Neural progenitor cell (in vitro differentiated cells): ENCODE results near the gene KDM2B. TPM values are rescaled to one million over a fixed set of nuclear protein-coding genes. Genes with fewer than 3 reads are reported as not detected.

Experiments
- DNase-seq: peaks from one replicate; pipeline ENCODE4 v3.0.0-alpha.2; 2016; ENCODE audit warnings: low spot score
- H2AFZ ChIP-seq: fragments of 200-600 bp; sonication (generic); replicated peaks from 2 replicates; pipeline ENCODE4 v1.6.1; 2016; ENCODE audit warnings: antibody characterized with exemption
- H3F3A ChIP-seq: fragments of 200-600 bp; sonication (generic); 2 replicates; pipeline ENCODE4 v1.6.1; 2016; ENCODE audit warnings: antibody characterized with exemption, low read depth
- H3K27ac ChIP-seq: fragments of 200-600 bp; sonication (generic); 2 replicates; pipeline ENCODE4 v1.5.1; 2016; ENCODE audit warnings: mild to moderate bottlenecking
- H3K27me3 ChIP-seq: fragments of 200-600 bp; sonication (generic); 2 replicates; pipeline ENCODE4 v1.6.1; 2016; ENCODE audit warnings: mild to moderate bottlenecking, moderate library complexity
- H3K36me3 ChIP-seq: fragments of 200-600 bp; sonication (generic); 2 replicates; pipeline ENCODE4 v1.5.1; 2016
- H3K4me1 ChIP-seq: fragments of 200-600 bp; sonication (generic); 2 replicates; pipeline ENCODE4 v1.6.1; 2016; ENCODE audit warnings: mixed run types
- H3K4me2 ChIP-seq: fragments of 200-600 bp; sonication (generic); 2 replicates; pipeline ENCODE4 v1.6.1; 2016
- H3K4me3 ChIP-seq: fragments of 200-600 bp; sonication (generic); 2 replicates; pipeline ENCODE4 v1.5.1; 2016
- H3K79me2 ChIP-seq: fragments of 200-600 bp; sonication (generic); 2 replicates; pipeline ENCODE4 v1.6.1; 2016; ENCODE audit warnings: low read depth
- H3K9ac ChIP-seq: fragments of 200-600 bp; sonication (generic); 2 replicates; pipeline ENCODE4 v1.6.1; 2016
- H3K9me3 ChIP-seq: fragments of 200-600 bp; sonication (generic); 2 replicates; pipeline ENCODE4 v1.5.1; 2016; ENCODE audit warnings: low read depth
- H4K20me1 ChIP-seq: fragments of 200-600 bp; sonication (generic); 2 replicates; pipeline ENCODE4 v1.6.1; 2016; ENCODE audit warnings: low read depth
- H3K27ac Mint-ChIP-seq: 3 replicates; pipeline ENCODE4 v1.8.0; 2021; ENCODE audit warnings: mixed read lengths
- H3K27me3 Mint-ChIP-seq: 2 replicates; pipeline ENCODE4 v1.8.0; 2022; ENCODE audit warnings: low read depth, mild to moderate bottlenecking, inconsistent platforms, moderate library complexity, mixed read lengths; ENCODE audit not compliant: insufficient read depth
- H3K36me3 Mint-ChIP-seq: 3 replicates; pipeline ENCODE4 v1.8.0; 2021; ENCODE audit warnings: mixed read lengths
- H3K4me1 Mint-ChIP-seq: 3 replicates; pipeline ENCODE4 v1.8.0; 2021; ENCODE audit warnings: mixed read lengths
- H3K4me3 Mint-ChIP-seq: 3 replicates; pipeline ENCODE4 v1.8.0; 2021; ENCODE audit warnings: mild to moderate bottlenecking, moderate library complexity, mixed read lengths
- H3K9me3 Mint-ChIP-seq: 3 replicates; pipeline ENCODE4 v1.8.0; 2020; ENCODE audit warnings: mixed read lengths
- CTCF ChIP-seq: fragments of 200-600 bp; sonication (generic); IDR thresholded peaks from 2 replicates; pipeline ENCODE4 v1.5.1; 2017; ENCODE audit warnings: antibody characterized with exemption, mild to moderate bottlenecking
- EZH2 ChIP-seq: fragments of 200-600 bp; sonication (generic); IDR thresholded peaks from 2 replicates; pipeline ENCODE4 v1.6.1; 2017; ENCODE audit warnings: antibody characterized with exemption, mild to moderate bottlenecking, moderate library complexity
- EZH2phosphoT487 ChIP-seq: fragments of 200-600 bp; sonication (generic); IDR thresholded peaks from 2 replicates; pipeline ENCODE4 v1.6.1; 2017; ENCODE audit warnings: antibody characterized with exemption
- total RNA-seq: library from RNA; depleted of rRNA; stranded (reverse); fragments of >200 nt; gene quantifications from 2 replicates; pipeline ENCODE4 v1.2.3, GENCODE V29; 2015; ENCODE audit warnings: low replicate concordance

Gene KDM2B
- total RNA-seq, 1 donor from 2014 or later, result 85.3 TPM

GRCh38 chr12:121562488-121562887 lies 18.3 kb downstream of the KDM2B start:
- peaks cover 2% of the 10 kb centered on the region for H3K27me3 Mint-ChIP-seq
- H2AFZ ChIP-seq, result no peak overlapping the region
- peaks cover 27% of the 10 kb centered on the region for H3K36me3 Mint-ChIP-seq
- H3K27ac ChIP-seq, result no peak overlapping the region
- H3K27ac Mint-ChIP-seq, result no peak overlapping the region
- H3K27me3 ChIP-seq, result no peaks in the 10 kb centered on the region
- no peaks in the 10 kb centered on the region for H3K9me3 ChIP-seq
- H3K36me3 ChIP-seq, result no peaks in the 10 kb centered on the region
- peaks cover 94% of the 10 kb centered on the region for H3K79me2 ChIP-seq
- TF ChIP-seq EZH2phosphoT487 (no peak), CTCF (no peak), EZH2 (no peak)
- DNase-seq, result no peak
- H3K4me2 ChIP-seq, result no peak overlapping the region
- peaks cover 78% of the 10 kb centered on the region for H4K20me1 ChIP-seq
- peaks cover 15% of the 10 kb centered on the region for H3F3A ChIP-seq
- no peaks in the 10 kb centered on the region for H3K9me3 Mint-ChIP-seq
- H3K4me3 Mint-ChIP-seq, result no peak overlapping the region
- peaks cover 7% of the 10 kb centered on the region for H3K4me1 Mint-ChIP-seq
- no peak overlapping the region for H3K9ac ChIP-seq
- no peaks in the 10 kb centered on the region for H3K4me1 ChIP-seq
- H3K4me3 ChIP-seq, result no peak overlapping the region

- Histone ChIP-seq H3F3A (peaks cover 15% of the 10 kb centered on the region), H3K36me3 (no peaks in the 10 kb centered on the region), H3K79me2 (peaks cover 95% of the 10 kb centered on the region), H3K9me3 (no peaks in the 10 kb centered on the region), H3K4me2 (no peak overlapping the region), H3K4me3 (no peak overlapping the region), H4K20me1 (peaks cover 79% of the 10 kb centered on the region), H3K27me3 (no peaks in the 10 kb centered on the region), H3K9ac (no peak overlapping the region), H2AFZ (no peak overlapping the region), H3K4me1 (no peaks in the 10 kb centered on the region), H3K27ac (peak overlapping the region; percentile 29)
- H3K4me3 Mint-ChIP-seq, result no peak overlapping the region
- H3K27ac Mint-ChIP-seq, result no peak overlapping the region
- H3K9me3 Mint-ChIP-seq, result no peaks in the 10 kb centered on the region
- no peaks in the 10 kb centered on the region for H3K27me3 Mint-ChIP-seq
- peaks cover 27% of the 10 kb centered on the region for H3K36me3 Mint-ChIP-seq
- DNase-seq, result no peak
- TF ChIP-seq EZH2, result no peak
- TF ChIP-seq CTCF, result no peak
- TF ChIP-seq EZH2phosphoT487, result no peak
- H3K4me1 Mint-ChIP-seq, result peaks cover 7% of the 10 kb centered on the region
These were observed 19.8 kb downstream of the KDM2B start for GRCh38 chr12:121561009-121561395.

GRCh38 chr12:121560392-121561008 lies 20.3 kb downstream of the KDM2B start:
- peaks cover 76% of the 10 kb centered on the region for H4K20me1 ChIP-seq
- no peaks in the 10 kb centered on the region for H3K9me3 ChIP-seq
- DNase-seq, result no peak
- TF ChIP-seq CTCF (no peak), EZH2phosphoT487 (no peak), EZH2 (no peak)
- H3K4me1 ChIP-seq, result no peaks in the 10 kb centered on the region
- Mint-ChIP-seq H3K27me3 (no peaks in the 10 kb centered on the region), H3K27ac (no peak overlapping the region), H3K36me3 (peaks cover 24% of the 10 kb centered on the region), H3K9me3 (no peaks in the 10 kb centered on the region), H3K4me3 (no peak overlapping the region), H3K4me1 (peaks cover 7% of the 10 kb centered on the region)
- no peaks in the 10 kb centered on the region for H3K36me3 ChIP-seq
- H2AFZ ChIP-seq, result no peak overlapping the region
- H3K27ac ChIP-seq, result peak overlapping the region; percentile 29
- H3K79me2 ChIP-seq, result peaks cover 94% of the 10 kb centered on the region
- no peak overlapping the region for H3K4me2 ChIP-seq
- H3K9ac ChIP-seq, result no peak overlapping the region
- H3K4me3 ChIP-seq, result no peak overlapping the region
- peaks cover 12% of the 10 kb centered on the region for H3F3A ChIP-seq
- no peaks in the 10 kb centered on the region for H3K27me3 ChIP-seq
